ENCODE results near the gene SPOUT1.
"Not testable (repeated sequence)": the region's sequence is repeated elsewhere in the genome, so short reads cannot be mapped to it uniquely, and the experiment has no call there.

Gene SPOUT1
- total RNA-seq = 0 to 0.33 (median 0.15) reads per million in 17 experiments

DNA sequence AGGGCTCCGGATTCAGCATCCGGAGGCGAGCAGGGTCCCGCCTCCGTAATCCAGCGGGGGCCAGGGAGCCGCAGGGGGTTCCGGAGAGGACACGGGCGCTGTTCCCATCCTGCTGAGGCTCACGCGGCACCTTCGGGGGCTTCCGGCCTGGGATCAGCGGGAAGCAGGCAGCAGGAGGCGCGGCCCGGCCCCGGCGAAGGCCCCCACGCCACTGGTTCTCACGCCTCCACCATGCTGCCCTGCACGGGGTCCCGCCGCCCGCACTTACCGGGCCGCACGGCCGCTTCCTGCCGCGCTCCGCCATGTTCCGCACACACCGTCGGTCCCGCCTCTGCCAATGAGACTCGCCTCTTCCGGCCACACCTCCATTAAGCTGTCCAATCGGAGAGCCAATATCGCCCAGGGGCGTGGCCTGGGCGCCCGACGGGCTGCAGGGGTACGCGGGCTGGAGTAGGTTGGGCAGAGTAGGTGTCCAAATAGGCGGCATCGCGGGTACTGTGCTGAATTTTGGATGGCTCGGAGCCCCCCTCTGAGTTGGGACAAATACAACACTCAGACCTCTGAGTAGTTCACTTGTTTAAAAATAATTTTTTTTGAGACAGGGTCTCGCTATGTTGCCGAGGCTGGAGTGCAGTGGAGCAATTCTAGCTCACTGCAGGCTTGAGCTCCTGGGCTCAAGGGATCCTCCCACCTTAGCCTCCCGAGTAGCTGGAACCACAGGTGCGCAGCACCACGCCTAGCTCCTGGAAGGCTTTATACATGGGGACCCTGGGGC lies at the start of gene SPOUT1:
SPOUT1 (minus strand) TSS at position 318 of the 775 bp plus-strand sequence; CDS start at position 304, 14 bp downstream.
- DNase-seq = peak; percentile 95 to 97 (median 96)

DNA sequence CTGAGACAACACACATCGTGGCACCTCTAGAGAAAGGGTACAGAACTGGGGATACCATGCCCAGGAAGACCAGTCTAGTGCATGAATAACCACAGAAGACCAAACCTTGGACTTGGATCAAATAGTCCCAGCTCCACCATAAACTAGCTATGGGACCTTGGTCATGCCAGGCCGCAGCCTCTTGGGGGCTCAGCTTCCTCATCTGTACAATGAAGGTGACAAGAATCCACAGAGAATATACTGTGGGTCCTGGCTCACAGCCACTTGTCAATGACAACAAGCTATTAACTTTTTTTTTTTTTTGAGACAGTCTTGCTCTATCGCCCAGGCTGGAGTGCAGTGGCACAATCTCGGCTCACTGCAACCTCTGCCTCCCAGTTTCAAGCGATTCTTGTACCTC lies 48.3 kb upstream of the SPOUT1 start:
- DNase-seq = peak in 1 of 4 experiments; percentile 29

GRCh38 chr9:128870941-128871265 lies 41.3 kb upstream of the SPOUT1 start:
- not testable (repeated sequence) for DNase-seq

GRCh38 chr9:128870128-128870940 lies 40.7 kb upstream of the SPOUT1 start:
- DNase-seq = no peak

DNA sequence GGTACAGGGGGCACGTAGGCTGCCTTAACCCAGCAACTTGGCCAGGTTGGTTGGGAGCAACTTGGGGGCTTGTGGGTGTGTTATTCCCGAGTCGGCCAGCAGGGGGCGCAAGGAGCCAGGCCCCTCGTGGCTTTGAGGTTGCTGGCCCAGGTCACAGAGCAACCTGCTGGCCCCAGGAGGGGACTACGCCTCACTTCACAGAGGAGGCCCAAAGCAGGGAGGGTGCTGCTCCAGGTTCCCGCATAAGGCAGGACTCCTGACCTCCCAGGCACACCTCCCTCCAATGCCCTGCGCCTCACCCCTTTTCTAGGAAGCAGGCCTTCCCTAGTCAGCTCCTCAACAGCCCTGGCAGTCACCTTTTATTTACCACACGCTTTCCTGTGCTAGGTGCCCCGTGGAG lies 34.1 kb upstream of the SPOUT1 start:
- peak; percentile 72 to 88 (median 80) for DNase-seq

- no peak for DNase-seq
Measured at GRCh38 chr9:128862401-128862851, 32.8 kb upstream of the SPOUT1 start.

GRCh38 chr9:128861501-128861900 lies 31.9 kb upstream of the SPOUT1 start:
- no peak for DNase-seq

DNA sequence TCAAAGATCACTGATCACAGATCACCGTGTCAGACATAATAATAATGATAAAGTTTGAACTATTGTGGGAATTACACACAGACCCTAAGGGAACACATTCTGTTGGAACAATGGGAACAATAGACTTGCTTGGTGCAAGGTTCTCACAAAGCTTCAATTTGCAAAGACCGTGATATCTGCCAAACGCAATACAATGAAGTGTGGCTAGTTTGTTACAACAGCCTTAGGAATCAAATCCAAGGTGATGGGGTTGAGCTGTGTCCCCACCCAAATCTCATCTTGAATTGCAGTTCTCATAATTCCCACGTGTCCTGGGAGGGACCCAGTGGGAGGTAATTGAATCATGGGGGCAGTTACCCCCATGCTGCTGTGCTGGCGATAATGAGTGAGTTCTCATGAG lies 31.3 kb upstream of the SPOUT1 start:
- DNase-seq = no peak

GRCh38 chr9:128858476-128858875 lies 28.9 kb upstream of the SPOUT1 start:
- not testable (repeated sequence) for DNase-seq

DNA sequence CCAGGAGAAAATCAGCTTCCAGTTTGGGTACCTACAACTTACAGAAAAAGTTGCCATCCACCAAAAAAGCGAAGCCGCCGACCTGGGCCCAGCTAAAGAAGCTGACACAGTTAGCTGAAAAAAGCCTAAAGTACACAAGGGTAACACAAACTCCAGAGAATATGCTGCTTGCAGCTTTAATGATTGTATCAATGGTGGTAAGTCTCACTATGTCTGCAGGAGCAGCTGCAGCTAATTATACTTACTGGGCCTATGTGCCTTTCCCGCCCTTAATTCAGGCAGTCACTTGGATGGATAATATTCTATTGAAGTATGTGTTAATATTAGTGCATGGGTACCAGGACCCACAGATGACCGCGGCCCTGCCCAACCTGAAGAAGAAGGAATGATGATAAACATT lies 24.9 kb upstream of the SPOUT1 start:
- DNase-seq = not testable (repeated sequence)

GRCh38 chr9:128852646-128853045 lies 23.1 kb upstream of the SPOUT1 start:
- not testable (repeated sequence) for DNase-seq

- peak; percentile 65 to 74 (median 67) for DNase-seq
Measured at GRCh38 chr9:128851779-128852600, 22.4 kb upstream of the SPOUT1 start.

DNA sequence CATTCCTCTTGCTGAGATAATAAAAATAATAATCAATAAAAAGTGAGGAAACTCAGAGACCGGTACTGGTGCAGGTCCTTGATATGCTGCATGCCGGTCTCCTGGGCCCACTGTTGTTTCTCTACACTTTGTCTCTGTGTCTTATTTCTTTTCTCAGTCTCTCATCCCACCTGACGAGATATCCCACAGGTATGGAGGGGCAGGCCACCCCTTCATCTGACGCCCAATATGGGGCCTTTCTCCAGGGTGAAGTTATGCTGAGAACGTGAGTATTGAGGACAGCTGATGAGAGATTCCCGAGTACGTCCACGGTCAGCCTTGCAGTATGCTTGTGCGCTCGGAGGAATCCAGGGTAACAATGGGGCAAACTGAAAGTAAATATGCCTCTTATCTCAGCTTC lies 21.4 kb upstream of the SPOUT1 start:
- DNase-seq = not testable (repeated sequence)

- DNase-seq = no peak
Measured at GRCh38 chr9:128847803-128848202, 18.2 kb upstream of the SPOUT1 start.

GRCh38 chr9:128846680-128847030 lies 17.1 kb upstream of the SPOUT1 start:
- DNase-seq = no peak

DNA sequence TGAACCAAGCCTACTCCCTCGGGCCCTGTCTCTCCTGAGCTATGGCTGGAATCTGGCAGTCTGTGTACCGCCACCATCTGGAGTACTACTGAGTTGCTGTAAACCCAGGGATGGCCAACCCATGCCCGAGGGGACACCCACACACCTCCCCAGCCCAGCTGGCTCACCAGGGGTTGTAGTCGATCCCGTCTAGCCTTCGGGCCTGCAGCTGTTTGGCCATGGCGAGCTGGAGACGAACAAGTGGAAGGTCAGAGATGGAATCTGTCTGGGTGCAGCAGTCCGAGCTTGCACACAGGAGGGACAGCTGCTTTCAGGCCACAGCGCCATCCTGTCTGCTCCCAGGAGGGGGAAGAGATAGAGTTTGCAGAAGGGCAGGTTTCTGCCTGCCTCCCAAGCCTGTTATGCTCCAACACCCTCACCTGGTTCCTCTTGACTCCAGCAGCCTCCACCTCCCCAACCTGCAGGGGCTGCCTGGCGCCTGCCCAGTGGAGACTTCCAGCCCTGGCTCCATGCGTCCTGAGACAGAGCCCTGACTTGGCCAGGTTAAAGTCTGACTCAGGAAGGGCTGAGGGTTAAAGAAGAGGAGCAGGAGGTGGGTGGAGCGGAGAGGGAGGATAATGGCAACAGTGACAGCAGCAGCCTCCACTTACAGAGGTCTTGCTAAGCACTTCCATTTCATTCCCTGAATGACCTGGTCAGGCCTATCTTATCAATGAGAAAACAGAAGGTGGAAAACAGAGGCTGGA lies 15.8 kb upstream of the SPOUT1 start:
- DNase-seq = no peak

DNA sequence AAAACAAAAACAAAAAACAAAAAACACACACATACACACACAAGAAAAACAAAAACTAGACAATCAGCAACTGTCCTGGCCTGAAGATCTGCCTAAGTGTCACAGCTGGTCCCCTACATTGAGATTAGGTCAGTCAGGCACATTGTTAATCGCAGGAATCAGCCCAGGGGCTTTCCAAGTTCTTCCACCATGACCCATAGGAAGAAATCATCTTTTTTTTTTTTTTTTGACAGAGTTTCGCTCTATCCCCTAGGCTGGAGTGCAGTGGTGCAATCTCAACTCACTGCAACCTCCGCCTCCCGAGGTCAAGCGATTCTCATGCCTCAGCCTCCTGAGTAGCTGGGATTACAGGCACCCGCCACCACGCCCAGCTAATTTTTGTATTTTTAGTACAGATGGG lies 13.6 kb upstream of the SPOUT1 start:
- DNase-seq = not testable (repeated sequence)

GRCh38 chr9:128841694-128842492 lies 12.3 kb upstream of the SPOUT1 start:
- peak; percentile 19 to 69 (median 52) for DNase-seq

DNA sequence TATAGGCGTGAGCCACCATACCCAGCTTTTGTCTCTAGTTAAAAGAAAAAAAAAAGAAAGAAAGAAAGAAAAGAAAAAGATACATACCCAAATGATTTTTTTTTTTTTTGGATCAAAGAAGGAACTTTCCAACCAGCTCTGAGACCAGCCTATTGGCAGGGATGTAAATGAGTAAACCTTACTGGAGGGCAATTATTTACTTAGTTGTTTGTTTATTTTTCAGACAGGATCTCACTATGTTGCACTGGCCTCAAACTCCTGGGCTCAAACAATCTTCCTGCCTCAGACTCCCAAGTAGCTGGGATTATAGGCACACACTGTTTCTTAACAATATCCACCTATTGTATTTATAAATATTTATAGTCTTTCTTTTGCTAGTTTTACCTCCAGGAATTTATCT lies 10.9 kb upstream of the SPOUT1 start:
- DNase-seq = no peak

- DNase-seq = no peak
Measured at GRCh38 chr9:128838338-128838737, 8.7 kb upstream of the SPOUT1 start.

DNA sequence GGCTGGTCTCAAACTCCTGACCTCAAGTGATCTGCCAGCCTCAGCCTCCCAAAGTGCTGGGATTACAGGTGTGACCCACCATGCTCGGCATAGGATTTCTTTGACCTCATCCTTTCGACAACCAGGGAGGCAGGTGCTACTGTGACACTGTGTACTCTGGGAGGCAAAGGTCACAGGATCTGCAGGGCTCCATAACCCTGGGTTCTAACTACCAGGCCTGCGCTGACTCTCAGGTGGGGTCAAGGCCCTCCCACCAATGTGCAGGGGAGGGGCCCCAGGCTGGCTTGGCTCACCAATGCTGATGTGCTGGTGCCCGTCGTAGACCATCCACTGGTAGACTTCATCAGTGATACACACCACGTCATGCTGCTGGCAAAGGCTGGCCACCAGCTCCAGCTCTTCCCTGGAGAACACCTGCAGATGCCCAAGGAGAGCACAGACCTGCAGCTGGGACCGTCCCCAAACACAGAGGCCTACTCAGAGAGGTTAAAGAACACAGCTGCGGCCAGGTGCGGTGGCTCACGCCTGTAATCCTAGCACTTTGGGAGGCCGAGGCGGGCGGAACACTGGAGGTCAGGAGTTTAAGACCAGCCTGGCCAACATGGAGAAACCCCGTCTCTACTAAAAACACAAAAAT lies 7.0 kb upstream of the SPOUT1 start:
- DNase-seq = no peak

Data from suppressor macrophage (primary cell).